ENCODE measurements around the gene EDC3.
A peak's percentile ranks its signal among the peaks of the same experiment; 100 is the strongest.
"Not testable (repeated sequence)": the region's sequence is repeated elsewhere in the genome, so short reads cannot be mapped to it uniquely, and the experiment has no call there.

The EDC3 gene

GRCh38 chr15:74604983-74605794, 90.6 kb downstream of the EDC3 start:
- DNase-seq, result no peak

GRCh38 chr15:74603789-74604705, 91.8 kb downstream of the EDC3 start:
- DNase-seq, result no peak

- DNase-seq, result no peak
These were observed 92.6 kb downstream of the EDC3 start for GRCh38 chr15:74603026-74603788.

- no peak for DNase-seq
These were observed 96.7 kb downstream of the EDC3 start for GRCh38 chr15:74599156-74599555.

DNA sequence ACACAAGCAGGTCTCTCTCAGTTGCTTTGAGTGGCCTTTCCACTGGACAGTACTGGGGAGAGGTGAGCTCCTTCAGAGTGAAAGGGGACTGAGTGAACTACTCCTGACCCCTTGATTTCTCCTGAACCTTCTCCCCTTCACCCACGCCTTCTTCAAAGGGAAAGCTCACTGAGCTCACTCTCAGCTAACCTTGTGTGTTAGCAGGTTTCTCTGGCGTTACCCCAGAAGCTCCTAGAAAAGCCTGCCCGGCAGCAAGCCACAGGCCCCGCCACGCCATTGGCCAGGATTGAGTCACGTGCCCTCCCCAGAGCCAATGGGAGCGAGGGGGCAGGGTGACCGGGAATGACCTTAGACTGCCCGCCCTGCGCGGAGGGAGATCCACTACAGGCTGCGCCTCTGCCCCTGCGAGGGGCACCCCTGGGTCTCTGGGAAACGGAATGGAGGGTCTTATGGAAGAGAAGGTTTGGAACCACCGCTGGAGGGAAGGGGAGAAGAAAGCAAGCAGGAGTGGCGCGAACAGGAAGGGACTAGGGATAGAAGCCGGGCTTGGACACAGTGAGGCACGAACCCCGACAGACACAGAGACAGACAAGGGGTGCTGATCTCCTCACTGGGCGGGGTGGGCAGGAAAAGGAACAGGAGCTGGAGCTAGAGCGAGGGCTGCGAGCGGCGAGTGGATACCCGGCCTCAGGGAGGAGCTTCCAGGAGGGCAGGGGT, 97.5 kb downstream of the EDC3 start:
- peak; percentile 74 to 85 (median 81) for DNase-seq

GRCh38 chr15:74597146-74597705, 98.6 kb downstream of the EDC3 start:
- not testable (repeated sequence) for DNase-seq

DNA sequence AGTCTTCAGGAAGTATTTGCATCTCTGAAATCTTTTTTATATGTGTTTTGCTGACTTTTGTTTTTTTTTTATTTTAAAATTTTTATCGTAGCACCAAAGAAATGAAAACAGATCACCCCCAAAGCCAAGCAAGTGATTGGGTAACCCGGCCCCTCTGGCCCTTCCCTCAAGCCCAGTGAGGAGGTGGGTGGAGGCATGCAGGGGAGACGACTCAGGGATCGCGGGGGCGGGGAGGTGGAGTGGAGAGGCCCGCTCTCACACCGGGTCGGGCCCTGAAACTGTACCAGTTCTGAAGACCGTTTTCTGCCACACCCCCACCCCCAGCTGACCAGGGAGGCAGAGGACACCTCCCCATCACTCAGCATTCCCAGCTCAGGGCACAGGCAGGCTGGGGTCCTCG, 99.1 kb downstream of the EDC3 start:
- not testable (repeated sequence) for DNase-seq

DNA sequence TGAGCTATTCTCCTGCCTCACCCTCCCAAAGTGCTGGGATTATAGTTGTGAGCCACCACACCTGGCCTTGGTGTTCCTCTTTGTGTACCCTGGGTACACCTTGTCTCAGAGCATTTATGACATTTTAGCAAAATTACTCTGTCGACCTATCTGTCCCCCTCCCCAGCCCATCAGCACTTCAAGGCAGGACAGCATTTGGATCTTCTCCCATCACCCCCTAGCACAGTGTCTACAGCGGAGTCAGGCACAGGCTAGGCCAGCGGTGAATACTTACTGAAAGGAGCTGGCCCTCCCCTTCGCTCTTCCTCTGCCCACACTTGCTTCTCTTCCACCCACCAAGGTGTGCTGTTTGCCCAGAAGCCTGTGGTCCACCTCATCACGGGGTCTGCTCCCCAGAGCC, 100.6 kb downstream of the EDC3 start:
- DNase-seq, result no peak

DNA sequence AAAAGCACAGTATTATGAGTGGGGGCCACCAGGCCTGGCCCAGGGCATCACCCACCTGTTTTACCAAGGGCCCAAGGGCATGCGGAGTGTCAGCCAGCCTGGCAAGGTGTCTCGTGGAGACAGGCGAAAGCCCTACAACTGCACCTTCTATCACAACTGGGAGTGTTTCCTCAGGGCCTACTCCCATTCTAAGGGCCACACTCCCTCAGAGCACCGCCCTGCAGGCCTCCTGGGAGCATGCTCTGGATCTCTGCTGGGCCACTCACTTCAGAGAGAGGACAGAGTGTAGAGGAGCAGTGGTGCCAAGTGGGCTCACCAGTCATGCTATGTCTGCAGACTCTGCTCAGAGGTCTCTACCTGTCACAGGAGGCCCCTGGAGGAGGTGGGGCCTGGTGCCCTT, 101.4 kb downstream of the EDC3 start:
- DNase-seq, result no peak

DNA sequence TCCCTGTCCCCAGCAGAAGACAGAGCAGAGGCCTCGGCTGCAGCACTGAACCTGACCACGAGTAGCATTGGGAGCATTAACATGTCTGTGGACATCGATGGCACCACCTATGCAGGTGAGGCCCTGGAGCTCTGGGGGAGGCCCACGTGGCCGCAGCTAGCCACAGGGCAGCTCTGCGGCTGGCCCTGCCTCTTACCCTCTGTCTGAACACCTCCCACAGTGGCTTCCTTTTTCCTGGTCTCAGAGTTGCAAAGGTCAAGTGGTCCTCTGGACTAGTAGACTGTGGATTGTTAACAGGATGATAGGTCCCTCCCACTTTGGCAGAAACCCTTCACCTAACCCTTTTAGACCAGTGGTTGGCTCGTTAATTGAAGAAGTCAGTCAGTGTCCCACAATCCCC, 102.7 kb downstream of the EDC3 start:
- DNase-seq, result no peak

GRCh38 chr15:74592222-74592621, 103.6 kb downstream of the EDC3 start:
- no peak for DNase-seq

GRCh38 chr15:74589826-74590225, 106.0 kb downstream of the EDC3 start:
- DNase-seq, result no peak

DNA sequence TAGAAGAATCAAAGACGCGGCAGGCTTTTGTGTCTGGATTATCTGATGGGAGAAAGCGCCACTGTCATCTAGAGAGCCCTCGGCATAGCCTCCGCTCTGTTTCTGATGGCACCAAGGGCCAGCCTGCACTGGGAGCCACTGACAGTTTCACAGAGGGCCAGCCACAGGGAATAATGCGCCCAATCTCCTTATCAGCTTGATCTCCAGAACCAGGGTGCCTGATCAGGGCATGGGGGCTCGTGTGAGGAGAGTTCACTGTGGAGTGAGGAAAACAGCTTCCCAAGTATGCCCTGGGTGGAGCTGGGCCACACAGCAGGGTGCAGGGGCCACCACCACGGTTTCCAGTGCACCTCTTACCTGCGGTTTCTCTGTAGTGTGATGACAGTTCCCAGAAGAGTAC, 110.0 kb downstream of the EDC3 start:
- DNase-seq, result no peak

- DNase-seq, result no peak
These were observed 110.6 kb downstream of the EDC3 start for GRCh38 chr15:74585191-74585590.

DNA sequence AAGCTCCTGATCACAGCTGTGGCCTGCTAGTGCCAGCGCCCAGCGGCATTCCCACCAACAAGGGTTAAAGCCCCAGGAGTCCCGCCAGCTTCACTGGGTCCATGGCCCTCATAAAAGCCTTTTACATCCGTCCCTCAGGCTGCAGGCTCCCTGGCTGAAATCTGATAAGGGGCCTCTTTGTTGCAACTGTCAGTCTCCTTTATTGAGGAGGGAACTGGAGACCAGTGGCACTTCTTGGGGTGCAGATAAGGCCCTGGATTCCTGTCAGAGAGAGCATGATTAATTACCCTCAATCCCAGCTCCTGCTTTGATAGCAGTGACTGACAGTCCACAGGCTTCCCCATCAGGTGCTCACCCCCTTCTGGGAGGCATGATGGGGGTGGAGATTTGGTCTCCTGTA, 111.0 kb downstream of the EDC3 start:
- no peak for DNase-seq

- no peak for DNase-seq
These were observed 111.6 kb downstream of the EDC3 start for GRCh38 chr15:74584204-74584603.
